BJ (cell line): ENCODE results near the gene MYRF. TPM values are rescaled to one million over a fixed set of nuclear protein-coding genes. Genes with fewer than 3 reads are reported as not detected.

Experiments used
- CTCF ChIA-PET: fragments of 350-600 bp; formaldehyde crosslinking; extraction: SDS; loops from one replicate; lab custom pipeline; 2021; ENCODE audit warnings: antibody characterized with exemption, inconsistent platforms; lab: Yijun Ruan, JAX
- POLR2A ChIA-PET: fragments of 300-600 bp; sonication (Branson Sonifier 250); formaldehyde crosslinking; extraction: SDS; loops from one replicate; lab custom pipeline; 2021; ENCODE audit warnings: antibody characterized with exemption; lab: Charles Lee
- DNase-seq: peaks from one replicate; pipeline ENCODE4 v3.0.0-alpha.2; 2011; ENCODE audit warnings: low read depth
- H3K27me3 ChIP-seq: 2 replicates; pipeline ENCODE4 v1.6.0; 2011; ENCODE audit warnings: low read length; ENCODE audit not compliant: control insufficient read depth, insufficient read depth
- H3K36me3 ChIP-seq: 2 replicates; pipeline ENCODE4 v1.5.1; 2011; ENCODE audit warnings: low read length; ENCODE audit not compliant: control insufficient read depth, insufficient read depth
- H3K4me3 ChIP-seq: 2 replicates; pipeline ENCODE4 v1.5.1; 2011; ENCODE audit warnings: low read depth, mild to moderate bottlenecking, control low read depth, low read length
- polyA plus RNA-seq: library from polyadenylated mRNA; depleted of rRNA; stranded (reverse); fragments of >200 nt; gene quantifications from 2 replicates; pipeline ENCODE4 v1.2.3, GENCODE V29; 2011
- TF ChIP-seq, protein P1 (sequence below): IDR thresholded peaks from 2 replicates; pipeline ENCODE4 v1.5.1; 2011; ENCODE audit warnings: low read depth, mild to moderate bottlenecking, control low read depth, inconsistent platforms, low read length, moderate library complexity; ENCODE audit not compliant: insufficient read depth

MYRF gene
- polyA plus RNA-seq, 1 experiment, result 0.45 TPM

DNA sequence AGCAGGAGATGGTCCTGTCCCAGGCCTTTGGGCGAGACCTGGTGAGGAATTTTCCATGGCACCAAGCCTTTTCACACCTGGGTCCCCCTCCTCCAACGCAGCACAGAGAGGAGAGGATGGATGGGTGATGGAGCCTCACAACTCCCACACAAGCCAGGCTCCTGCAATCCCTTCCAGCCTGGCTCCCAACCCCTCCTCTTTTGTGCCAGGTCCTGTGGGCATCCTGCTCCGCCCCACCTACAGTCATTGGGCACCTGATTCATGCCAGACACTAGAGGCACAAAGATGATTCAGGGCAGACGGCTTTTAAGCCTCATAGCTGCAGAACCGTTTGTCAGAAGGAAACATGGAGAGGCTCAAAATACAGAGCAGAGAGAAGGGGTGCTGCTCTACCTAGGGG is 16.1 kb upstream of the MYRF start:
- no peak overlapping the region for H3K4me3 ChIP-seq
- ChIA-PET CTCF (interaction anchor here (0.6 to 4.0 kb wide), 2 partner anchors 11 to 376 kb away, joined by 3 to 23 read pairs; no protein-coding TSS in a partner anchor), POLR2A (no interaction called here)
- H3K36me3 ChIP-seq, result peaks cover 14% of the 10 kb centered on the region
- TF ChIP-seq, protein P1, sequence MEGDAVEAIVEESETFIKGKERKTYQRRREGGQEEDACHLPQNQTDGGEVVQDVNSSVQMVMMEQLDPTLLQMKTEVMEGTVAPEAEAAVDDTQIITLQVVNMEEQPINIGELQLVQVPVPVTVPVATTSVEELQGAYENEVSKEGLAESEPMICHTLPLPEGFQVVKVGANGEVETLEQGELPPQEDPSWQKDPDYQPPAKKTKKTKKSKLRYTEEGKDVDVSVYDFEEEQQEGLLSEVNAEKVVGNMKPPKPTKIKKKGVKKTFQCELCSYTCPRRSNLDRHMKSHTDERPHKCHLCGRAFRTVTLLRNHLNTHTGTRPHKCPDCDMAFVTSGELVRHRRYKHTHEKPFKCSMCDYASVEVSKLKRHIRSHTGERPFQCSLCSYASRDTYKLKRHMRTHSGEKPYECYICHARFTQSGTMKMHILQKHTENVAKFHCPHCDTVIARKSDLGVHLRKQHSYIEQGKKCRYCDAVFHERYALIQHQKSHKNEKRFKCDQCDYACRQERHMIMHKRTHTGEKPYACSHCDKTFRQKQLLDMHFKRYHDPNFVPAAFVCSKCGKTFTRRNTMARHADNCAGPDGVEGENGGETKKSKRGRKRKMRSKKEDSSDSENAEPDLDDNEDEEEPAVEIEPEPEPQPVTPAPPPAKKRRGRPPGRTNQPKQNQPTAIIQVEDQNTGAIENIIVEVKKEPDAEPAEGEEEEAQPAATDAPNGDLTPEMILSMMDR, result no peak
- H3K27me3 ChIP-seq, result no peaks in the 10 kb centered on the region
- no peak for DNase-seq

- CTCF ChIA-PET, result interaction anchor here (4.0 kb wide), 1 partner anchor 10 kb away, joined by 23 read pairs; no protein-coding TSS in a partner anchor
- H3K4me3 ChIP-seq, result no peak overlapping the region
- TF ChIP-seq, protein P1, result no peak
- no peaks in the 10 kb centered on the region for H3K27me3 ChIP-seq
- H3K36me3 ChIP-seq, result peaks cover 15% of the 10 kb centered on the region
- POLR2A ChIA-PET, result no interaction called here
- no peak for DNase-seq
These were observed 15.3 kb upstream of the MYRF start for GRCh38 chr11:61737131-61737530.

GRCh38 chr11:61737636-61738386 is 14.6 kb upstream of the MYRF start:
- no peak for DNase-seq
- no peak overlapping the region for H3K4me3 ChIP-seq
- H3K27me3 ChIP-seq, result no peaks in the 10 kb centered on the region
- ChIA-PET CTCF (interaction anchor here (1.0 to 4.0 kb wide), 2 partner anchors 10 to 370 kb away, joined by 3 to 23 read pairs; no protein-coding TSS in a partner anchor), POLR2A (no interaction called here)
- peaks cover 16% of the 10 kb centered on the region for H3K36me3 ChIP-seq
- TF ChIP-seq, protein P1, result no peak

GRCh38 chr11:61738776-61739175 is 13.7 kb upstream of the MYRF start:
- CTCF ChIA-PET, result interaction anchor here (1.0 to 4.0 kb wide), 2 partner anchors 9 to 369 kb away, joined by 3 to 23 read pairs; no protein-coding TSS in a partner anchor
- no peak for DNase-seq
- peaks cover 16% of the 10 kb centered on the region for H3K36me3 ChIP-seq
- TF ChIP-seq, protein P1, result no peak
- H3K4me3 ChIP-seq, result no peak overlapping the region
- POLR2A ChIA-PET, result no interaction called here
- no peaks in the 10 kb centered on the region for H3K27me3 ChIP-seq

DNA sequence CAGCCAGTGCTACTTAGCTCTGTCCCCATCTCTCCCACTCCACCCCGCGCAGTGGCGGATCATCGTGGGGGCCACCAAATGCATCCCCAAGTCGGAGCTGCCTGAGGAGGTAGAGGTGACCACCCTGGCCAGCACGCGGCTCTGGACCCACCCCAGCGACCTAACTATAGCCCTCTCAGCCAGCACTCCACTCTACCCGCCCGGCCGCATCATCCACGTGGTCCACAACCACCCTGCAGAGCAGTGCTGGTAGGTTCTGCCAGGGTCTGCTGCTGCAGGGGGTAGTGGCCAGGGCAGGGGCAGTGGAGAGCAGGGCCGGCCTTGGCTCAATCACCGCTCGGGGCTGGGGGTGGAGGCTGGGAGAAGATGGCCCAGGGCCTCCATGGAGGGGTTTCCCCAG is 13.0 kb upstream of the MYRF start:
- POLR2A ChIA-PET, result no interaction called here
- DNase-seq, result no peak
- H3K36me3 ChIP-seq, result peaks cover 18% of the 10 kb centered on the region
- CTCF ChIA-PET, result interaction anchor here (4.0 kb wide), 1 partner anchor 8 kb away, joined by 23 read pairs; no protein-coding TSS in a partner anchor
- H3K4me3 ChIP-seq, result no peak overlapping the region
- TF ChIP-seq, protein P1, result no peak
- no peaks in the 10 kb centered on the region for H3K27me3 ChIP-seq
